HG03097 (cell line): Measurements from ENCODE around the gene URB1.
"Not testable (repeated sequence)": the region's sequence is repeated elsewhere in the genome, so short reads cannot be mapped to it uniquely, and the experiment has no call there.

Experiments used
- ATAC-seq: cut with Tn5 transposase; IDR thresholded peaks from one replicate; pipeline ENCODE4 v1.9.1; 2021; ENCODE audit not compliant: unreplicated experiment, low FRiP score

URB1 gene

GRCh38 chr21:32372755-32373154, 20.1 kb downstream of the URB1 start:
- ATAC-seq, result no peak

DNA sequence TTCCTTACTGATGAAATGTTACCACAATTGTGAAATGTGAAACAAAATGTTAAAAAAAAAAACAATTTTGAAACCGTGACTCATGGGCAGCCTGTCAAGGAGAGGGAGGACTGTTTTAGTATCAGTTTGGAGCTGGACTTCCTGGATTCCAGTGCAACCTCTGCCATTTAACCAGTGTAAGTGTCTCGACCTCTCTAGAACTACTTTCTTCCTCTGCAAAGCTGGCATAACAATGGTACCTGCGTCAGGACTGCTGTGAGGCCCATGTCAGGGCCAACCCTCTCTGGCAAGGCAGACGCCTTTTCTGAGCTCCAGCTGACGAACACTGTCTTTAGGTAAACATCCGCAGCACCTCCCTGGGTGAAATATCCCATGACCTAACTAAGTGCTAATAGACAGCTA, 20.9 kb downstream of the URB1 start:
- ATAC-seq, result no peak

GRCh38 chr21:32370998-32371766, 21.6 kb downstream of the URB1 start:
- ATAC-seq, result no peak

DNA sequence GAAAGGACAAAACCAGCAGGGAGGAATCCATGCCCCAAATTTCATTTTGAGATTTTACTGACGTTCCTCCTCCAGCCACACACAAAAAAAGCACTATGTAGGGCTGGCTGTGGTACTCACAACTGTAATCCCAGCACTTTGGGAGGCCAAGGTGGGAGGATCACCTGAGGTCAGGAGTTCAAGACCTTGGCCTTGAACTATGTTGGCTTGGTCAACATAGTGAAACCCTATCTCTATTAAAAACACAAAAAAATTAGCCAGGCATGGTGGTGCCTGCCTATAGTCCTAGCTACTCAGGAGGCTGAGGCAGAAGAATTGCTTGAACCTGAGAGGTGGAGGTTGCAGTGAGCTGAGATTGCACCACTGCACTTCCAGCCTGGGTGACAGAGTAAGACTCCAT, 23.9 kb downstream of the URB1 start:
- not testable (repeated sequence) for ATAC-seq

DNA sequence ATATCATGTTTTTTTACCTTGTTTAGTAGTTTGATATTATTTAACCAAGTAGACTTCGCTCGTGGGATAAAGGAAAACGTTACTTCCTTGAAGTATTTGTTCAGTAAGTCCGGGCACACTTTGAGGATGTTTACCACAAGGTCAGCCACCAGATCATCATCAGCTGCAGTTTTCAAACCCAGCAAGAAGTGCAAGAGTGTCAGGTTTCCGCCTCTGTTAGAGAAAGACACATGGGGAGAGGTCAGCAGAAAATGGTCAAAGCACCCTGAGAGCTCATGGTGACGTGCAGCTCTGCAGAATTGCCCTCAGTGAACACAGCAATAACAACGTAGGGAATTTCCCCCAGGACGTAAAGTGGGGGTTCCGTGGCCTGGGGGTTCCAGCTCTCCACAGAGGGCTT, 24.4 kb downstream of the URB1 start:
- no peak for ATAC-seq

DNA sequence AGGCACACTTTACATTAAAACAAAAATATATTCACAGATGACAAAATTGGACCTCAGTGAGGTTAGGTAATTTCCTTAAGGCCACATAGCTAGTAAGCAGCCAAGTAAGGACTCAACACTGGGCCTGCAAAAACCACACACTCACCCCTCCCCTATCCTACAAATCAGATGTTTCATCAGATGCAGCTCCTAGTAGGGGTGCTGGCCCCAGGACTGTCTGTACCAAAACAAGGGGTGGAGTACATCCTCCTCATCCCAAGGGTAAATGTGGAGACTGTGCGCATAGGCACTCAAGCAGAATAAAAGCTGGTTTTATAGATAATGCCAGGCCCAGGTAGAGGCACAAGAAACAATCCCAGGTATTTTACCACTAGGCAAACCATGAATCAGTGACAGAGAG, 25.7 kb downstream of the URB1 start:
- no peak for ATAC-seq

- no peak for ATAC-seq
These were observed 26.6 kb downstream of the URB1 start for GRCh38 chr21:32366191-32366590.

GRCh38 chr21:32364796-32365195, 28.0 kb downstream of the URB1 start:
- ATAC-seq, result no peak

DNA sequence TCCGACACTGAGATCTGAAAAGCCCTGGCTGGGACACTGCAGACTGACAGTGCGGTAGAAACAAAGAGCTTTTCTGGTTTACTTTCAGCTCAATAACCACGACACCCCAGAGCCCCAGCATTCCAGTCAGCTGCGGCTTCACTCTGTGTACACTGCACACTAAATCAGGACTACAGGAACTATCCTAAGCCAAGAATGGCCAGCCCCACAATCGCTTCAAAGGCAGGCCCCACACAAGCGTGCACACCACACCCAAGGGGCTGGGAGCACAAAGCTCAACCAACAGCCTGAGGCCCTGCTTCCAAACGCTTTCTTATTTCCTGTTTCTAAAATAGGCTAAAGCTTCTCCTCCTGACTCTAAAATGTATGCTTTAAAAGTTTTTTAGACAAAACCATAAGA, 28.4 kb downstream of the URB1 start:
- ATAC-seq, result no peak

GRCh38 chr21:32360401-32360975, 32.3 kb downstream of the URB1 start:
- no peak for ATAC-seq

GRCh38 chr21:32359719-32360260, 33.0 kb downstream of the URB1 start:
- ATAC-seq, result no peak

DNA sequence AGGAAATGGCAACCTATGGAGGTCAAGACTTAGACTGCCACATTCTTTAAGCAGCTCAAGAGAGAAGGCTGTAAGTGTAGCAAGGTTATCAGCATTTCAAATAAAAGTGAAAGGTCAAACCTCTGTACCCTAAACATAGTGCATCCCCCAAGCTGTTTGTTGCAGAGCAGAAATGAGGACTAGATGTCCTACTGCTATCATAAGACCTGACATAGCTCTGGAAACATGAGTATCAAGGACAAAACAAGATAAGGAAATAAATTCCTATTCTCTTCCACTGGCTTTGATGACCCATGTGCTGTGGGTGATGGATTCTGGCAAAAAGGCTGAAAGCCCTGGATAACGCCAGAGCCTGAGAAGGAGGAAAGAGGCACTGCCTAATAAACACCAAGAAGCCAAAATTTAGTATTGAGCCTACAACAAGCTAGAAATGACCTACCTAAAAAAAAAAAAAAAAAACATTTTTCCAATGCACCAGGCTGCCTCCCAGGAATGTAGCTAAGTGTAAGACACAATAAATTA, 35.9 kb downstream of the URB1 start:
- no peak for ATAC-seq

DNA sequence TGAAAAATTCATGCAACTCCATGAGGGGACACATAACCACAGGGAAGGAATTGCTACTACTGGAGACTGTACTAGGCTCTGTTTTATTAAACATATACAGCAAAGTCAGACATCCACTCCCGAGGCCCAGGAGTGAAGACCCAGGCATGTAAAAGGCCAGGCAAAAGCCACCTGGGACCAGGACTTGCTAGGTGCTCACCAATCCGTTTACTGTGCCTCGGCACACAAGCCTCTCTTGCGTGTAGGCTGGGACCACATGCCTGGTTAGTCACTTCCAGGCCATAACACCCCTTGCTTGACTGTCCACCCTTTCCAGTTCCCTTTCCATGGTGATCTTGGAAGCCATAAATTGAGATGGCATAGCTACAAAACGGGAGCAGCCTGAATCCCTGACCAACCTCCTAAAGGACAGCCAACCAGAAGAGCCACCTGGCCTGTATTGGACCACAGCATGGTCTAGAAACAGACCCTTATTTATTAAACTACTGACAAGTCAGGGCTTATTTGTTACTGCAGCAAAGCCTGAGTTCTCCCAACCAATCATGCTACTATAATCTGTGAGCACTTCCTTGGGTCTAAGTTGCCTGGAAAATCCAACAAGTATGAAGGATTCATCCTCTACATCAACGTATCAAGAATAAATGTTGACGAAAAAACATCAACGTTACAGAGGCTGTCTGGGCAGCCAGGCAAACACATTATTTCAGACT, 39.7 kb downstream of the URB1 start:
- no peak for ATAC-seq

DNA sequence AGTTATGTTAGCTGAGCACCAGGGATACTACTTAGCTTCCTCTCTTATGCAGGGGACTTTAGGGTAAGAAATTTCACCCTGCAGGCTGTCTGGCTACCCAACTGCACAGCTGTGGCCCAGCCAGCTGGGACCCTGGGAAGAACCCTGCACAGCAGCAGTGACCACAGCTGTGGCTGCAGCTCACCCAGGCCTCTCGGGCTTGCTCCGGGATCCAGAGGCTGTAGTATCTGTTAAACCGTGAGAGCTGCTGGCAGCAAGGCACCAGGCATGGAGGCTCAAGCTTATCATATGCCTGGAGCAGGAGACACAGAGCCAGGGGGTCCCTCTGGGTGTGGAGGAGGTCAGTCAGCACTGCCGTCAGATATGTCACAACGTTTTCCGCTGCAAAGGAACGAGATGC, 40.3 kb downstream of the URB1 start:
- no peak for ATAC-seq

DNA sequence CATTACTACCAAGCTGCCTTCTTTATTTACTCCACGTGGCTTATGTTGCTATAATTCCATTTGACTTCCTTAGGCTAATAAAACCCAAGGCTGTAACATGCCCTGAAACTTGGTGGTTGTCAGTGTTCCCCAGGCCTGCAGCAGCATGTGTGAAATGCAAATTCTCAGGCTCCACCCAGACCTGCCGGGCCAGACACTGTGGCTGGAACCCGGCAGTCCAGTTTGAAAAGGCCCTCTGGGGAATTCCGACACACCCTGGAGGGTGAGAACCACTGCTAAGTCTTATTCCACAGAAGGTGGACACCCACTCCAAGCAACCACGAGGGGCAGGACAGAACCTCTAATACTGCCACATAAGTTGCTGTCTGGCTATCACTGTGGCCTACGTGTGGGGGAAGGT, 41.4 kb downstream of the URB1 start:
- no peak for ATAC-seq

- ATAC-seq, result no peak
These were observed 41.8 kb downstream of the URB1 start for GRCh38 chr21:32350981-32351380.

GRCh38 chr21:32350211-32350980, 42.4 kb downstream of the URB1 start:
- no peak for ATAC-seq

- ATAC-seq, result no peak
These were observed 43.4 kb downstream of the URB1 start for GRCh38 chr21:32349333-32349944.

DNA sequence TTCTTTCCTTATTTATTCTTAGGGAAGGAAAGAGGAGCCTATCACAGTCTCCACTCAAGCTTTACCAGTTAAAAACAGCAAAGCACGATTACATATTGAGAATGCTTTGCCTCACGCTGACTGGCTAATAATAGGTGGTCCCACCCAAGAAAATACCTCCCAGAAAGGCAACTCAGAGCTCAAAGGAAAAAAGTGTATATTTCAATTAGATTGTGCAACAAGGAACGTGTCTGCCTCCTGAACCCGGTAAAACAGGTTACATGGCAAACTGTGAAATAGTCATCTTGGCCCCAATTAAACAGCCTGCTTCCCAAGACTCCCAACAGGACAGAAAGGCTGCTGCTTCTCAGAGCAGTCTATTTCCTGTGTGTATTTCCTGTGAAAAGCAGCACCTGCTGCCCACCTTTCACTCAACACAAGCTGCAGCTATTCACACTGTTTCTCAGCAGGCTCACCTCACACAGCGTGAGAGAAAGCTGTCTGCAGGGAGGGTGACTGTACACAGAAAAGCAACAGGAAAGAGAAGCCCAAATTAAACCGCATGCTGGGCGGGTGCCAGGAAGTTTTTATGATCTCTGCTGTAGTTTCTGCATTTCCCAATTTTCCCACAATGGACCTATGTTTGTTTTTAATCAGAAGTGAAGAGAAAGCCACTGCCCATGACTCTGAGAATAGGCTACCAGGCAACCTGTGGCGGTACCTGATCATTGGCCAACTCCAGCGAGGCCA, 44.0 kb downstream of the URB1 start:
- ATAC-seq, result no peak

- ATAC-seq, result no peak
These were observed 44.8 kb downstream of the URB1 start for GRCh38 chr21:32347977-32348376.
